ENCODE measurements around the gene NSMCE4A.
A peak's percentile ranks its signal among the peaks of the same experiment; 100 is the strongest.

Gene NSMCE4A

DNA sequence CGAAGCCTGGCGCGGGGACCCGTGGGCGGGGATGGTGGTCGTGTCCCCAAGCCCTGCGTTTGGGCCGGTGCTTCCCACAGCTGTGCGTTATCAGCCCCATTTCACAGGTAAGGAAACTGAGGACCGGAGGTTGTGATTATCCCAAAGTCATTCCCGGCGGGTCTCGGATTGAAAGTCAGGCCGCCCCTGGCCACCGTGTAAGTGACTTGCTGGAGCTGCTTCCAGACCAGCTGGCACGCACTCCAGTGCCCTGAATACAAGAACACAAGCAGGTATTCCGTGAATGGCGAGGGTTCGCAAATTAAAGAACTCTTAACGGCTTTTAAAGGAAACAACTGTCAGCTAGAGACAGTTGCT is 46.5 kb downstream of the NSMCE4A start:
- H3K9ac ChIP-seq (ENCODE audit: low read depth, low read length, poor library complexity, severe bottlenecking) = peak overlapping the region; percentile 97
- peak overlapping the region; percentile 84 for H3K4me3 ChIP-seq (ENCODE audit: low read length, poor library complexity, severe bottlenecking)
- no peaks in the 10 kb centered on the region for H3K36me3 ChIP-seq (ENCODE audit: insufficient read depth, low read length)
- no peaks in the 10 kb centered on the region for H3K9me3 ChIP-seq (ENCODE audit: insufficient read depth, low read depth, low read length)
- H3K79me2 ChIP-seq (ENCODE audit: insufficient read depth, low read length) = peaks cover 56% of the 10 kb centered on the region
- peaks cover 20% of the 10 kb centered on the region for H3K4me1 ChIP-seq (ENCODE audit: insufficient read depth, low read length, poor library complexity, severe bottlenecking)
- H4K20me1 ChIP-seq (ENCODE audit: insufficient read depth, low read length, poor library complexity, severe bottlenecking) = no peaks in the 10 kb centered on the region
- no peaks in the 10 kb centered on the region for H3F3A ChIP-seq (ENCODE audit: low read depth)
- H2AFZ ChIP-seq (ENCODE audit: low read length) = peak overlapping the region; percentile 59
- peak overlapping the region; percentile 96 for H3K4me2 ChIP-seq (ENCODE audit: low read depth, low read length, poor library complexity, severe bottlenecking)
- TF ChIP-seq, protein P1, sequence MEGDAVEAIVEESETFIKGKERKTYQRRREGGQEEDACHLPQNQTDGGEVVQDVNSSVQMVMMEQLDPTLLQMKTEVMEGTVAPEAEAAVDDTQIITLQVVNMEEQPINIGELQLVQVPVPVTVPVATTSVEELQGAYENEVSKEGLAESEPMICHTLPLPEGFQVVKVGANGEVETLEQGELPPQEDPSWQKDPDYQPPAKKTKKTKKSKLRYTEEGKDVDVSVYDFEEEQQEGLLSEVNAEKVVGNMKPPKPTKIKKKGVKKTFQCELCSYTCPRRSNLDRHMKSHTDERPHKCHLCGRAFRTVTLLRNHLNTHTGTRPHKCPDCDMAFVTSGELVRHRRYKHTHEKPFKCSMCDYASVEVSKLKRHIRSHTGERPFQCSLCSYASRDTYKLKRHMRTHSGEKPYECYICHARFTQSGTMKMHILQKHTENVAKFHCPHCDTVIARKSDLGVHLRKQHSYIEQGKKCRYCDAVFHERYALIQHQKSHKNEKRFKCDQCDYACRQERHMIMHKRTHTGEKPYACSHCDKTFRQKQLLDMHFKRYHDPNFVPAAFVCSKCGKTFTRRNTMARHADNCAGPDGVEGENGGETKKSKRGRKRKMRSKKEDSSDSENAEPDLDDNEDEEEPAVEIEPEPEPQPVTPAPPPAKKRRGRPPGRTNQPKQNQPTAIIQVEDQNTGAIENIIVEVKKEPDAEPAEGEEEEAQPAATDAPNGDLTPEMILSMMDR (conservative IDR thresholded peaks at IDR 0.05; ENCODE audit: low read length) = no peak
- TF ChIP-seq EZH2phosphoT487 (IDR thresholded peaks at IDR 0.05; ENCODE audit: borderline replicate concordance) = no peak
- H3K9me2 ChIP-seq (replicated peaks; ENCODE audit: low read depth, low read length) = no peaks in the 10 kb centered on the region
- H3K27me3 ChIP-seq (ENCODE audit: insufficient read depth, low read length, poor library complexity, severe bottlenecking) = no peaks in the 10 kb centered on the region

DNA sequence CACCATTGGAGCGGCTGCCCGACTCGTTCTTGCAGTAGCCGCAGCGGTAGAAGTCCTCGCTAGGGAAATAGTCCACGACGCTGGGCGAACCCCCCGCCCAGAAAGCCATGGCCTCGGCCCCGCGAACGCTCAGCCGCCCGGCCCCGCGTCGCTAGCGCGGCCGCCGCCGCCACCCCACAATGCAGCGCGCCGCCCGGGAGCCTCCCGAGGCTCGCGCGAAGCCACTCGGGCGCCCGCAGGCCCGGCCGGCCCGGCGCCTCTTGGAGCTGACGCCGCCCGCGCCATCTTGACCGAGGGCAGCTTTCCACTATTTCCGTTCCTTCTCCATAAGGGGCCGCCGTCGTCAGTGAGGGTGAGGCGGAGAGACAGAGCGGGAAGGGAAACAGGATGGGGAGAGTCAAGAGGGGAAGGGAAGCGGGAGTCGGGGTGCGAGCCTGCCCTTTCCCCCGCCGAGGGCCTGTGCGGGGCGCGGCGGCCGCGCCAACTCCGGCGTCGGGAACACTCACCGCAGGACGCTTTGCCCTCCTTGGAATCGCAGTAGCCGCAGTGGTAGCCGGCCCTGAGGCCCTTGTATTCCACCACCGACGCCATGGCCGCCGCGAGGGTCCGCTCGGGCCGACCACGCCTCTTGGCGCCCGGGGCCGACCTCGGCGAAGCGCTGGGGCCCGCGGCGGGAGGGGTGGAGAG is 47.0 kb downstream of the NSMCE4A start, which contains the start of gene ATE1:
ATE1 (minus strand) TSS at position 191 of the 687 bp plus-strand sequence; CDS start at position 109, 82 bp downstream.
- Histone ChIP-seq H3K79me2 (ENCODE audit: insufficient read depth, low read length) (peaks cover 61% of the 10 kb centered on the region), H4K20me1 (ENCODE audit: insufficient read depth, low read length, poor library complexity, severe bottlenecking) (no peaks in the 10 kb centered on the region), H3K4me1 (ENCODE audit: insufficient read depth, low read length, poor library complexity, severe bottlenecking) (peaks cover 20% of the 10 kb centered on the region), H3K4me2 (ENCODE audit: low read depth, low read length, poor library complexity, severe bottlenecking) (peak within 1 kb of the TSS; percentile 96), H3K36me3 (ENCODE audit: insufficient read depth, low read length) (no peaks in the 10 kb centered on the region), H3K9me3 (ENCODE audit: insufficient read depth, low read depth, low read length) (no peaks in the 10 kb centered on the region), H3K9me2 (replicated peaks; ENCODE audit: low read depth, low read length) (no peaks in the 10 kb centered on the region), H3F3A (ENCODE audit: low read depth) (no peaks in the 10 kb centered on the region), H3K27me3 (ENCODE audit: insufficient read depth, low read length, poor library complexity, severe bottlenecking) (no peaks in the 10 kb centered on the region), H3K9ac (ENCODE audit: low read depth, low read length, poor library complexity, severe bottlenecking) (peak within 1 kb of the TSS; percentile 97), H2AFZ (ENCODE audit: low read length) (peak within 1 kb of the TSS; percentile 76), H3K4me3 (ENCODE audit: low read length, poor library complexity, severe bottlenecking) (peak within 1 kb of the TSS; percentile 84)
- no peak for TF ChIP-seq EZH2phosphoT487 (IDR thresholded peaks at IDR 0.05; ENCODE audit: borderline replicate concordance)
- TF ChIP-seq, protein P1 (conservative IDR thresholded peaks at IDR 0.05; ENCODE audit: low read length) = no peak

DNA sequence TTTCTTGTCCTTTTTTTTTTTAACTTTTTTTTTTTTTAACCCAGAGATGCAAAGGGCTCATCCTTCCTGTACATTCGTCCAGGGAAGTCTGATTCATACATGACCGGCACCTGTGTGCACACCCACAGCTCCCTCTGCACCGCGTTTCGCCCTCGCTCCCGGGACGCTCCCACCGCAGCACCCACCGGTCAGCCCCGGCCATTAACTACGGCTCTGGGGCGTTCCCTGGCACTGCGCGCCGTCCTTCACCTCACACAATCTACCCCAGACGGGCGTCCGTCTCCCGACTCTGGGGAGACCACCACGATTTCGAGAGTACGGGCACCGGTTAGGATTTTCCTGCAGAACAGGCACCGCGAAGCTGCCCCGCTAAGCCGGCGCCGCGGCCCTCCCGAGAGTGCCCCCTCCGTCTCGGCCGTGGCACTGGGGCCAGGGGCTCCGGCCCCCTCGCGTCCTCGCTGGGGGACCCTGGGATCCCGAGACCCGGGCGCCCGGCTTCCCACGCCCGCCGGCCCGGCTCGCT is 47.6 kb downstream of the NSMCE4A start:
- H3K36me3 ChIP-seq (ENCODE audit: insufficient read depth, low read length) = no peaks in the 10 kb centered on the region; the same call in 1 of the 2 replicates
- no peaks in the 10 kb centered on the region for H3K9me3 ChIP-seq (ENCODE audit: insufficient read depth, low read depth, low read length)
- H3K79me2 ChIP-seq (ENCODE audit: insufficient read depth, low read length) = peaks cover 62% of the 10 kb centered on the region
- peaks cover 20% of the 10 kb centered on the region for H3K4me1 ChIP-seq (ENCODE audit: insufficient read depth, low read length, poor library complexity, severe bottlenecking)
- no peaks in the 10 kb centered on the region for H3K27me3 ChIP-seq (ENCODE audit: insufficient read depth, low read length, poor library complexity, severe bottlenecking)
- H2AFZ ChIP-seq (ENCODE audit: low read length) = peak overlapping the region; percentile 76
- H3F3A ChIP-seq (ENCODE audit: low read depth) = no peaks in the 10 kb centered on the region
- no peak for TF ChIP-seq EZH2phosphoT487 (IDR thresholded peaks at IDR 0.05; ENCODE audit: borderline replicate concordance)
- TF ChIP-seq, protein P1 (conservative IDR thresholded peaks at IDR 0.05; ENCODE audit: low read length) = no peak
- no peaks in the 10 kb centered on the region for H3K9me2 ChIP-seq (replicated peaks; ENCODE audit: low read depth, low read length)
- peak overlapping the region; percentile 83 for H3K4me2 ChIP-seq (ENCODE audit: low read depth, low read length, poor library complexity, severe bottlenecking)
- H3K9ac ChIP-seq (ENCODE audit: low read depth, low read length, poor library complexity, severe bottlenecking) = peak overlapping the region; percentile 97
- no peaks in the 10 kb centered on the region for H4K20me1 ChIP-seq (ENCODE audit: insufficient read depth, low read length, poor library complexity, severe bottlenecking)
- peak overlapping the region; percentile 84 for H3K4me3 ChIP-seq (ENCODE audit: low read length, poor library complexity, severe bottlenecking)

All from Loucy (cell line).